ENCODE results near the gene CILP2.

CILP2 gene

GRCh38 chr19:19531951-19532805 lies 5.9 kb upstream of the CILP2 start:
- TF ChIP-seq, protein P1, sequence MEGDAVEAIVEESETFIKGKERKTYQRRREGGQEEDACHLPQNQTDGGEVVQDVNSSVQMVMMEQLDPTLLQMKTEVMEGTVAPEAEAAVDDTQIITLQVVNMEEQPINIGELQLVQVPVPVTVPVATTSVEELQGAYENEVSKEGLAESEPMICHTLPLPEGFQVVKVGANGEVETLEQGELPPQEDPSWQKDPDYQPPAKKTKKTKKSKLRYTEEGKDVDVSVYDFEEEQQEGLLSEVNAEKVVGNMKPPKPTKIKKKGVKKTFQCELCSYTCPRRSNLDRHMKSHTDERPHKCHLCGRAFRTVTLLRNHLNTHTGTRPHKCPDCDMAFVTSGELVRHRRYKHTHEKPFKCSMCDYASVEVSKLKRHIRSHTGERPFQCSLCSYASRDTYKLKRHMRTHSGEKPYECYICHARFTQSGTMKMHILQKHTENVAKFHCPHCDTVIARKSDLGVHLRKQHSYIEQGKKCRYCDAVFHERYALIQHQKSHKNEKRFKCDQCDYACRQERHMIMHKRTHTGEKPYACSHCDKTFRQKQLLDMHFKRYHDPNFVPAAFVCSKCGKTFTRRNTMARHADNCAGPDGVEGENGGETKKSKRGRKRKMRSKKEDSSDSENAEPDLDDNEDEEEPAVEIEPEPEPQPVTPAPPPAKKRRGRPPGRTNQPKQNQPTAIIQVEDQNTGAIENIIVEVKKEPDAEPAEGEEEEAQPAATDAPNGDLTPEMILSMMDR (IDR thresholded peaks at IDR 0.05; ENCODE audit: low read depth, low read length), result peak; percentile 90
- no peak overlapping the region for H3K4me3 ChIP-seq (ENCODE audit: low read depth, low read length)

- H3K4me3 ChIP-seq (ENCODE audit: low read depth, low read length), result no peak overlapping the region
- TF ChIP-seq, protein P1 (IDR thresholded peaks at IDR 0.05; ENCODE audit: low read depth, low read length), result no peak
Observed at GRCh38 chr19:19532806-19533701, 5.0 kb upstream of the CILP2 start.

GRCh38 chr19:19533841-19534240 lies 4.2 kb upstream of the CILP2 start:
- H3K4me3 ChIP-seq (ENCODE audit: low read depth, low read length), result no peak overlapping the region
- TF ChIP-seq, protein P1 (IDR thresholded peaks at IDR 0.05; ENCODE audit: low read depth, low read length), result no peak

GRCh38 chr19:19534556-19535265 lies 3.4 kb upstream of the CILP2 start:
- TF ChIP-seq, protein P1 (IDR thresholded peaks at IDR 0.05; ENCODE audit: low read depth, low read length), result no peak
- H3K4me3 ChIP-seq (ENCODE audit: low read depth, low read length), result no peak overlapping the region

GRCh38 chr19:19535311-19536191 lies 2.5 kb upstream of the CILP2 start:
- no peak overlapping the region for H3K4me3 ChIP-seq (ENCODE audit: low read depth, low read length)
- TF ChIP-seq, protein P1 (IDR thresholded peaks at IDR 0.05; ENCODE audit: low read depth, low read length), result no peak
